Measurements from ENCODE around the gene ZSCAN2.
"Not testable (repeated sequence)": the region's sequence is repeated elsewhere in the genome, so short reads cannot be mapped to it uniquely, and the experiment has no call there.

Gene ZSCAN2

DNA sequence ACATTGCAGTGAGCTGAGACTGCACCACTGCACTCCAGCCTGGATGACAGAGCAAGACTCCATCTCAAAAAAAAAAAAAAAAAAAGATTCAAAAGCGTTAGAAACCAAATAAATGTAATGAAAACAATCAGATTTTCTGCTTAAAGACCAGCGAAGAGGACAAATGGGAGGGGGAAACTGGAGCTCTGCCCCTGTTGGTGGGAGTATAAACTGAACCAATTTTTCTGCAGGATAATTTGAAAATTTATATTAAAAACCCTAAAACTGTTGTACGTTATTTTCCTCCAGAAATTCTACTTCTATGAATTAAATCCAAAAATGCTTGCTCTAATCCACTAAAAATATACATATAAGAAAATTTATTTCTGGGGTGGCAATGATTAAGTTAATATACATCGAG lies 25.3 kb upstream of the ZSCAN2 start:
- TF ChIP-seq, protein P1, sequence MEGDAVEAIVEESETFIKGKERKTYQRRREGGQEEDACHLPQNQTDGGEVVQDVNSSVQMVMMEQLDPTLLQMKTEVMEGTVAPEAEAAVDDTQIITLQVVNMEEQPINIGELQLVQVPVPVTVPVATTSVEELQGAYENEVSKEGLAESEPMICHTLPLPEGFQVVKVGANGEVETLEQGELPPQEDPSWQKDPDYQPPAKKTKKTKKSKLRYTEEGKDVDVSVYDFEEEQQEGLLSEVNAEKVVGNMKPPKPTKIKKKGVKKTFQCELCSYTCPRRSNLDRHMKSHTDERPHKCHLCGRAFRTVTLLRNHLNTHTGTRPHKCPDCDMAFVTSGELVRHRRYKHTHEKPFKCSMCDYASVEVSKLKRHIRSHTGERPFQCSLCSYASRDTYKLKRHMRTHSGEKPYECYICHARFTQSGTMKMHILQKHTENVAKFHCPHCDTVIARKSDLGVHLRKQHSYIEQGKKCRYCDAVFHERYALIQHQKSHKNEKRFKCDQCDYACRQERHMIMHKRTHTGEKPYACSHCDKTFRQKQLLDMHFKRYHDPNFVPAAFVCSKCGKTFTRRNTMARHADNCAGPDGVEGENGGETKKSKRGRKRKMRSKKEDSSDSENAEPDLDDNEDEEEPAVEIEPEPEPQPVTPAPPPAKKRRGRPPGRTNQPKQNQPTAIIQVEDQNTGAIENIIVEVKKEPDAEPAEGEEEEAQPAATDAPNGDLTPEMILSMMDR (IDR thresholded peaks at IDR 0.05; ENCODE audit: insufficient read depth, low read length, missing control alignments) = no peak
- DNase-seq (ENCODE audit: low read depth, low spot score) = no peak
- CTCF ChIA-PET = interaction anchor here (0.9 to 1.7 kb wide), 3 partner anchors 10 to 13 kb away, joined by 3 to 19 read pairs (median 4); no protein-coding TSS in a partner anchor
- no peak overlapping the region for H3K4me3 ChIP-seq (ENCODE audit: low read depth, low read length)
- POLR2A ChIA-PET = no interaction called here

DNA sequence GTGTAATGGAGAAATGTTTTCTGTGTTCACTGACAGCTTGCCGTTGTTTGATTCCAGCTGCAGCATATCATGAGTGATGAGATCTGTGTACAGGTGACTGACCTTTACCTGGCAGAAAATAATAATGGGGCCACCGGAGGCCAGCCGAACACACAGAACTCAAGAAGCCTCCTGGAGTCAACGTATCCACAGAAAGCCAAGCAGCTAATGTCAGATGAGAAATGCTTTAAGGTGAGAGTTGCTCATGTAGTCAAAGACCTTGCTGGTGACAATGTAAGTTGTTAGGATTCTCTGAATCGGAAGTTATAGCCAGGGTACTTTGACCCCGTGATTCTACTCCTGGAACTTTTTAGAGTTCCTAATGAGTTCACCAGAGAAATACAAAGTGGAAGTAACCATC lies 22.9 kb upstream of the ZSCAN2 start:
- CTCF ChIA-PET = interaction anchor here (1.0 kb wide), 1 partner anchor 10 kb away, joined by 5 read pairs; no protein-coding TSS in a partner anchor
- POLR2A ChIA-PET; DNase-seq (ENCODE audit: low read depth, low spot score); H3K4me3 ChIP-seq (ENCODE audit: low read depth, low read length): not testable (repeated sequence)

DNA sequence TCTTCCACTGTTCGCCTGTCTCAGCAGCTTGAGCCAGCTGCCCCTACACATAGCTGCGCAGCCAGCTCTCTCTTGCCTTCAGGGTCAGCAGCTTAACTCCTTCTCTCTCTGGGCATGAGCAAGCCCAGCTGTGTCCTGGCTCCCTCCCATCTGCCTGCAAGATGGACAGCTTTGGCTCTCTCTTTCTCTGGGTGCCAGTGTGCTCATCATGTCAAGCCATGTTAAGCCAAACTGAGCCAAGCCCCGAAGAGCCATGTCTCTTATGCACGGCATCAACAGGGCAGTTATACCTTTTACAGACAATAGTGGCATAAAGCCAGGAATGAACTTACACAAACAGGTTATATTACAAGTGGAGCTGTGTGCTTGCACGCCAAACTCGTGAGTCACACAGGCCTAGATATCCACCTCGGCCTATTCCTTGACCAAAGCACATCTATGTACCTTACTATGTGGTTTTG lies 21.5 kb upstream of the ZSCAN2 start:
- DNase-seq (ENCODE audit: low read depth, low spot score); H3K4me3 ChIP-seq (ENCODE audit: low read depth, low read length); POLR2A ChIA-PET: not testable (repeated sequence)
- CTCF ChIA-PET = interaction anchor here (0.9 to 2.3 kb wide), 2 partner anchors 8 to 9 kb away, joined by 4 to 11 read pairs; no protein-coding TSS in a partner anchor

DNA sequence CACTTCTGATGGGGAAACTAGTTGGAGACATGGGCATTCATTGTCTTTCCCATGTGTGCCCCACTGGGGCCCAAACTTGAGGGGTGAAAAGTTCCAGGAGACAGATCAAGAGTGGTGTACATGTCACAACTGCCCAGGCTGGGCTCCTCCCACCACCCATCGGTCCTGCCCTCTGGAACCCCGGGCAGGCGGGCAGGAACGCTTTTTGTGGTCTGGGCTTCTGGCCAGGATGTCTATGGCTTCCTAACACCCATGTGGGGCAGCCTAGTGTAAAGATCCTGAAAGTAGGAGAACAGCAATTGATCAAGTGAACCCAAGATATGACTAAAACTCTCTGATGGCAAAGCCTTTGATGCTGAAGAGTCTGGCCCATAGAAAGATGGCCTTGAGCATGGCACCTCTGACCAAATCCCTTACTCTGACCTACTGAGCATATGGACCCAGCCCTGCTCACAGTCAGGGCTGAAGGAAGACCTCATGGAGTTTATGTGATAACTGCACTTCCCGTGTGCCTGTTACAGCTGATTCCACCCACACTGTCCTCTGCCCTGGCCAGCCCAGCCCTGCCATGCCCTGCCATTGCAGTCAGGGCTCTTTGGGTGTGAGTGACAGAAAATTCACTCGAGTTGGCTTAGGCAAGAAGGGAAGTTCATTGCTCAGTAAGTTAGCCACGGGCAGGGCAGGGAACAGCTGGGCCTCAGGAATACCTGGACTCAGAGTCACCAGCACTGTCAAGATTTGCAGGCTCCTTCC lies 19.0 kb upstream of the ZSCAN2 start:
- POLR2A ChIA-PET; DNase-seq (ENCODE audit: low read depth, low spot score); H3K4me3 ChIP-seq (ENCODE audit: low read depth, low read length): not testable (repeated sequence)
- CTCF ChIA-PET = interaction anchor here (1.7 to 2.3 kb wide), 2 partner anchors 9 to 11 kb away, joined by 5 to 11 read pairs; no protein-coding TSS in a partner anchor

DNA sequence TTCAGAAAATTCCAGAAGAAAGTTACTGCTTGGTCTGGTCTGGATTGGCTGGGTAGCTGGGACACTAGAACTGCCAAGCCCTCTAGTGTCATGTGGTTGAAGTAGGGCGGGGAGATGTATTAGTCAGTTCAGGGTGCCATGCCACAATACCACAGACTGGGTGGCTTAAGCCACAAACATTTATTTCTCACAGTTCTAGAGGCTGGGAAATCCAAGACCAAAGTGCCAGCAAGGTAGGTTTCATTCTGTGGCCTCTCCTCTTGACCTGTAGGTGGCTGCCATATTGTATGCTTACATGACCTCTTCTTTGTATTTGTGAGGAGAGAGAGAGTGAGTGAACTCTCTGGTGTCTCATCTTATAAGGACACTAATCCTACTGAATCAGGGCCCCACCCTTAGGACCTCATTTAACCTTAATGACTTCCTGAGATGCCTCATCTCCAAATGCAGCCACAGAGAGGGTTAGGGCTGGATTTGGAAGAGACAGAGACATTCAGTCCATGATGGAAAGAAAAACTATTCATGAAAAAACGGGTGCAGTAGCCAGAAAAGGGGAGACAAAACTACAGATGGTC lies 18.1 kb upstream of the ZSCAN2 start:
- ChIA-PET POLR2A (no interaction called here), CTCF (interaction anchor here (1.3 to 9.2 kb wide), 2 partner anchors 11 to 17 kb away, joined by 7 to 91 read pairs; partner anchors contain the start of gene ZSCAN2)
- DNase-seq (ENCODE audit: low read depth, low spot score) = no peak
- TF ChIP-seq, protein P1 (IDR thresholded peaks at IDR 0.05; ENCODE audit: insufficient read depth, low read length, missing control alignments) = no peak
- no peak overlapping the region for H3K4me3 ChIP-seq (ENCODE audit: low read depth, low read length)

DNA sequence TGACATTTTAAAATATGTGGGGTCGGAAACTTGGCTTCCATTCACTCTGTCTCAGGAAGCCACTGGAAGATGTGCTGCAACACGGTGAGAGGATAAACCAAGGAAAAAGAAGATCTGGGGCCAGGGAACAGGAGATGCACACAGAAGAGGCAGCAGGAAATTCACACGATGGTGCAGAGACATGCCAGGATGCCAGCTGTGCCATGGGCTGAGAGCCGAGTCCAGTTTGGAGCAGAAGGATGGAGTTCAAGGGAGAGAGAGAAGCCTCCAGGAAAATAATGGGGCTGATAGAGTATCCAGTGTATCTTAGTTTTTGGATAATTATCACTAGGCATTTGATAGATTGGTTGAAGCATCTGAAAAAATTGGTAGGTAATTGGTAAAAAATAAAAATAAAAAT lies 16.9 kb upstream of the ZSCAN2 start:
- POLR2A ChIA-PET; H3K4me3 ChIP-seq (ENCODE audit: low read depth, low read length); DNase-seq (ENCODE audit: low read depth, low spot score): not testable (repeated sequence)
- CTCF ChIA-PET = interaction anchor here (1.4 to 9.2 kb wide), 3 partner anchors 10 to 15 kb away, joined by 5 to 91 read pairs (median 7); partner anchors contain the start of gene ZSCAN2

DNA sequence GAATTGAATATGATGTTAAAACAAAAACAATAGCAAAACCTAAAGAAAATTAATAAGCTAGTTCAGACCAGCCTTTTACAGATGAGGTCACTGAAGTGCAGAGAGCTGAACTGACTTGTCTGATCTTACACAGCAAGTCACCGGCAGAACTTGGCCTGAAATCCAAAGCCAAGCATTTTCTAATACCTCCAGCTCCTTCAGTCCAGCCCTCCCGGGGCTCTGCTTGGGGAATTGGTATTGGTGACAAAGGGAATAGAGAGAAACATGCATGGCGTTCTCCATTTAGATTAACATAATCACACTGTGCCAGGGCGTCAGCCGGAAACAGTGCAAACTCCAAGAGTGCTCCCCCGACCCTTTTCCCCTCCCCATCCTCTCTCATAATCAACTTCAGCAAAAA lies 14.1 kb upstream of the ZSCAN2 start:
- ChIA-PET POLR2A (no interaction called here), CTCF (interaction anchor here (0.6 to 9.2 kb wide), 10 partner anchors 11 to 459 kb away, joined by 3 to 91 read pairs (median 14); partner anchors contain the start of genes WDR73 and ZSCAN2)
- no peak for DNase-seq (ENCODE audit: low read depth, low spot score)
- no peak overlapping the region for H3K4me3 ChIP-seq (ENCODE audit: low read depth, low read length)
- TF ChIP-seq, protein P1 (IDR thresholded peaks at IDR 0.05; ENCODE audit: insufficient read depth, low read length, missing control alignments) = no peak

DNA sequence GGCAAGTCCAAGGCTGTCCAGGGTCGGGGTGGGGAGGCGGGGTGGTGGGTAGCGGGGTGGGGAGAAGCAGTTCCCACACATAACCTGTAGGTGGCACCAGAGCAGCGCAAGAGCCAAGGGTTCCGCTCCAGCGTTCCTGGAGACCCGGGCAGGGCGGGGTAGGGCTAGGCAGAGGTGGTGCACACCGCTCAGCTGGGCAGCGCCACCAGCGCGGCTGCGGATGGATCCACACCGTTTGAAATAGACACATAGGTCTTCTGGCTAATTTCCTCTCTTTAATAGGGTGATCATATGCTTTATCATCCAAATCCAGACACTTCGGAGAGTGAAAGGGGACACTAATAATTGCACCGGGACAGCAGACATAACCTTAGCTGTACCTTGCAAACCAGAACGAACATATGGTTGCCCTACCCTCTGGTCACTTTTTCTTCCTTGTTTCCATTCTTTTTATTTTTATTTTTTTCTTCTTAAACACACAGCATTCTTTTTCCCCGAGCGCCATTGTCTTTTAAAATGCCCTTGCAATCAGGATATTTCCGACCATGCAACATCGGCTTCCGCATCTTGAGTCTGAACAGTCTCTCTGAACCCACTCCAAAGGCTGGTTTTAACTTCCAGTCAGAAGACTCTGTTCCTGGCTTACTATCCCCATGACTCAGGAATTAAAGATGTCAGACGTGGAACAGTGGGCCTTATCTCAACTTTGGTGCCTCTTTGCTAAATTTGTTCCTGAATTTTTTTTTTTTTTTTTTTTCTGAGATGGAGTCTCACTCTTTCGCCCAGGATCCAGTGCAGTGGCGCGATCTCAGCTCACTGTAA lies 12.5 kb upstream of the ZSCAN2 start:
- CTCF ChIA-PET = interaction anchor here (0.5 to 9.2 kb wide), 46 partner anchors 9 to 709 kb away, joined by 3 to 91 read pairs (median 4); partner anchors contain the start of genes WDR73 and ZSCAN2
- POLR2A ChIA-PET = no interaction called here
- H3K4me3 ChIP-seq (ENCODE audit: low read depth, low read length) = peak overlapping the region; percentile 44
- TF ChIP-seq, protein P1 (IDR thresholded peaks at IDR 0.05; ENCODE audit: insufficient read depth, low read length, missing control alignments) = peak; percentile 82
- DNase-seq (ENCODE audit: low read depth, low spot score) = no peak

Data from AG04449 (cell line).